Neural progenitor cell (in vitro differentiated cells): ENCODE measurements around the gene HEPACAM.

Experiments used
- CTCF ChIP-seq: fragments of 200-600 bp; sonication (generic); IDR thresholded peaks from 2 replicates; pipeline ENCODE4 v1.5.1; 2017; ENCODE audit warnings: antibody characterized with exemption, mild to moderate bottlenecking
- EZH2 ChIP-seq: fragments of 200-600 bp; sonication (generic); IDR thresholded peaks from 2 replicates; pipeline ENCODE4 v1.6.1; 2017; ENCODE audit warnings: antibody characterized with exemption, mild to moderate bottlenecking, moderate library complexity

- TF ChIP-seq CTCF (no peak), EZH2 (no peak)
Observed at GRCh38 chr11:124875401-124875800, 60.4 kb downstream of the HEPACAM start.
